ENCODE results near the gene CYP2R1.

DNA sequence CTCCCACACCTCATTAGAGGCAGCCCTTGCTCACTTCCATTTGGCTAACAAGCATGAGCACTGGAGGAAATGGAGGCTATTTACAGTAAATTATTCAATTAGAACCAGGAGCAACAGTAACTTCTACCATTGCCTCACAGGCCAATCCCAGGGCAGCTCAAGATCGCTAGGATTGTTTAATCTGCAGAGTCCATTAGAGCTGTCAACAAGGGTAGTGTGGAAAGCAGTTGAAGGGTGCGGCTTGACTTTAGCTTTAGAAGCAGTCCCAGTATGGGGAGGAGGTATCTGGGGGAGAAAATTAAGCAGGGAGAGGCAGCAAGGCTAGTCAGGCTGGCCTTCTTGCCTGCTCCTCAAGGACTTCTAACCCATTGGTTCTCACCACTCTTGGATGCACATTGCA is 38.3 kb upstream of the CYP2R1 start:
- TF ChIP-seq, protein P1, sequence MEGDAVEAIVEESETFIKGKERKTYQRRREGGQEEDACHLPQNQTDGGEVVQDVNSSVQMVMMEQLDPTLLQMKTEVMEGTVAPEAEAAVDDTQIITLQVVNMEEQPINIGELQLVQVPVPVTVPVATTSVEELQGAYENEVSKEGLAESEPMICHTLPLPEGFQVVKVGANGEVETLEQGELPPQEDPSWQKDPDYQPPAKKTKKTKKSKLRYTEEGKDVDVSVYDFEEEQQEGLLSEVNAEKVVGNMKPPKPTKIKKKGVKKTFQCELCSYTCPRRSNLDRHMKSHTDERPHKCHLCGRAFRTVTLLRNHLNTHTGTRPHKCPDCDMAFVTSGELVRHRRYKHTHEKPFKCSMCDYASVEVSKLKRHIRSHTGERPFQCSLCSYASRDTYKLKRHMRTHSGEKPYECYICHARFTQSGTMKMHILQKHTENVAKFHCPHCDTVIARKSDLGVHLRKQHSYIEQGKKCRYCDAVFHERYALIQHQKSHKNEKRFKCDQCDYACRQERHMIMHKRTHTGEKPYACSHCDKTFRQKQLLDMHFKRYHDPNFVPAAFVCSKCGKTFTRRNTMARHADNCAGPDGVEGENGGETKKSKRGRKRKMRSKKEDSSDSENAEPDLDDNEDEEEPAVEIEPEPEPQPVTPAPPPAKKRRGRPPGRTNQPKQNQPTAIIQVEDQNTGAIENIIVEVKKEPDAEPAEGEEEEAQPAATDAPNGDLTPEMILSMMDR (IDR thresholded peaks at IDR 0.05; ENCODE audit: low read depth, low read length, poor library complexity, severe bottlenecking): no peak
- no peak for TF ChIP-seq EZH2phosphoT487 (IDR thresholded peaks at IDR 0.05; ENCODE audit: borderline replicate concordance, low read length)
